NCI-H69 (cell line): ENCODE data around the gene JPT1.

Experiments used
- DNase-seq: peaks from one replicate; lab custom pipeline; 2025; lab: John Stamatoyannopoulos, UW

The JPT1 gene

DNA sequence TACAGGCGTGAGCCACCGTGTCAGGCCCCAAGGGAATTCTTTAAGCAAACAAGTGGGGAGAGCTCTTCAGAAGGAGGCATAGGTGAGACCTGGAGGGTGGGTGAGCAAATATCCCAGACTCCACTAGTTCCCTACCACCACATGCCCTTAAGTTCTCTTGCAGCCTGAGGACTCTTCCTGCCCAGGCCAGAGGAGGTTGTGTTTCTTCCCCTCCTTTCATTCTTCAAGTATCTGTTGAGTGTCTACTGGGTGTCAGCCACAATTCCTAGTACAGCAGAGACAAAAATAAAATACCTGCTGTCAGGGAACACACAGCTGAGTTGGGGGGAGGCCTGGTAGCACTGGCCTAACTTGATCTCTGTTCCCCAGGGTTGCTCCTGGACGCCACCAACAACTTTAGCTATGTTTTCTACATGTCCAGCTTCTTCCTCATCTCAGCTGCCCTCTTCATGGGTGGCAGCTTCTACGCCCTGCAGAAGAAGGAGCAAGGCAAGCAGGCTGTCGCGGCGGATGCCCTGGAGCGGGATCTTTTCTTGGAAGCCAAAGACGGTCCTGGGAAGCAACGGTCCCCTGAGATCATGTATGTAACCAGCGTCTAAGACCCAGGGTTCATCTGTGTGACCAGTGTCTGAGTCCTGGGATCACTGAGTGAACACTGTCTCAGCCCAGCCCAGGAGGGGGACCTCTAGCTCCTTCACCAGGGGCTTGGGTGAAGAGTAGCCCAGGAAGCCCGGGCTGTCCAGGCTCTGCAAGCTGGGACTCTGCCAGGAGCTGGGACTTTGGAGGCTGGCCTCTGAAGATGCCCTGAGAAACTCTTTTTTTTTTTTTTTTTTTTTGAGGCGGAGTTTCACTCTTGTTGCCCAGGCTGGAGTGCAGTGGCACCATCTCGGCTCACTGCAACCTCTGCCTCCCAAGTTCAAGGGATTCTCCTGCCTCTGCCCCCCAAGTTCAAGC lies 50.4 kb downstream of the JPT1 start:
- no peak for DNase-seq

DNA sequence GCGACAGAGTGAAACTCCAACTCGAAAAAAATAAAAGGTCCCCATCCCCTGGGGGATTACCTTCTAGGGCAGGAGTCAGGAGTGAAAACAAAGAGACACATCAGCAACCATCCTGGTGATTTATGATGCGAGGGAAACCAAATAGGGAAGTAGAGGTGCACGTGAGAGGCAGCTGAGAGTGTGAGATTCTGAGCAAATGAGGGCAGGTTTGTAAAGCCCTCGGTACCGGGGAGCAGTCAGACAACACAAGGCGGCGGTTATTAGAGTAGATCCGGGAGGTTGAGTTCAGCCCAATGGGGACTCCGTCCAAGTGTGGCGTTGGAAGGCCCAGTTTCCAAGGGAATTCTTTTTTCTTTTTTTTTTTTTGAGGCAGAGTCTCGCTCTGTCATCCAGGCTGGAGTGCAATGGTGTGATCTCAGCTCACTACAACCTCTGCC lies 51.9 kb downstream of the JPT1 start:
- DNase-seq, result peak; percentile 74

DNA sequence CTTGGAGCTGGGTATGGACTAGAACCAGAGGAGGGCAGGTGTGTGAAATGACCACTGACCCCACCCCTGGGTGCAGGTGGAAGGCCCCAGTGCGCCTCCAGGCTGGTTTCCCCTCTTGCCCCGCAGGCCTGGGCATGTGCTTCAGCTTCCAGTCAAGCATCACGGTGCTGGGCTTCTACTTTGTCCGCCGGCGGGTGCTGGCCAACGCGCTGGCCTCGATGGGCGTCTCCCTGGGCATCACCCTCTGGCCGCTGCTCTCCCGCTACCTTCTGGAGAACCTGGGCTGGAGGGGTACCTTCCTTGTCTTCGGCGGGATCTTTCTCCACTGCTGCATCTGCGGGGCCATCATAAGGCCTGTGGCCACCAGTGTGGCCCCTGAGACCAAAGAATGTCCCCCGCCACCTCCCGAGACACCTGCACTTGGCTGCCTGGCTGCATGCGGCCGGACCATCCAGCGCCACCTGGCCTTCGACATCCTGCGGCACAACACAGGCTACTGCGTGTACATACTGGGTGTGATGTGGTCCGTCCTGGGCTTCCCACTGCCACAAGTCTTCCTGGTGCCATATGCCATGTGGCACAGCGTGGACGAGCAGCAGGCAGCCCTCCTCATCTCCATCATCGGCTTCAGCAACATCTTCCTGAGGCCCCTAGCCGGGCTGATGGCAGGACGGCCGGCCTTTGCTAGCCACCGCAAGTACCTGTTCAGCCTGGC lies 54.3 kb downstream of the JPT1 start:
- DNase-seq, result no peak

DNA sequence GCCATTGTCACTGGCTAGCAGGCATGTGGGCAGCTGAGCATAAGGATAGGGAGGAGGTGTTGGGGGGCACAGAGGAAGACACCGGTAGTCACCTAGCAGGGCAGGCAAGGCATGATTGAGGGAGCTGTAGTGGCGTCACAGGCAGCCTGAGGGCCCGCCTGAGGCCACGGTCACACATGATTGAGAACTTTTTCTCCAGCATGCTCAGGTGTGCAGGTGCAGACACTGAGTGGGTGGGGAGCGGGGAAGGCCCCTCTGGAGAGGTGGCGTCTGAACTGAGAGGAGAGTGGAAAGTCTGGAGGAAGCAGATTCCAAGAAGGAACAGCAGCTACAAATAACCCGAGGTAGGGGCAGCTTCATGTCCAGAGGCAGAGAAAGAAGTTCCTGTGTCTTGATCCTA lies 55.5 kb downstream of the JPT1 start:
- DNase-seq, result no peak

DNA sequence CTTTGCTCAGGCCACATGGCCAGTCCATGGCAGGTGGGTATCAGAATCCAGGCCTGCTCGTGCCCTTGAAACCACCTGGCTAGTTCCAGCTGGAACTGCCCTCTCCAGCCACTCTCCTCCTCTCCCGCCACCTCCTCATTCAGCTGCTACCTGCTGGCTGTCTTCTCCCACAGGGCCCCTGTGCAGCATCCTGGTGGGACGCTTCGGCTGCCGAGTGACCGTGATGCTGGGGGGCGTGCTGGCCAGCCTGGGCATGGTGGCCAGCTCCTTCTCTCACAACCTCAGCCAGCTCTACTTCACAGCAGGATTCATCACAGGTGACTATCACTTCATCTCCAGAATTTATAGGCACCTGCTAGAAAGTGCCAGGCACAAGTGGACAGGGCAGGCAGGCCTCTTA lies 56.4 kb downstream of the JPT1 start:
- DNase-seq, result no peak

DNA sequence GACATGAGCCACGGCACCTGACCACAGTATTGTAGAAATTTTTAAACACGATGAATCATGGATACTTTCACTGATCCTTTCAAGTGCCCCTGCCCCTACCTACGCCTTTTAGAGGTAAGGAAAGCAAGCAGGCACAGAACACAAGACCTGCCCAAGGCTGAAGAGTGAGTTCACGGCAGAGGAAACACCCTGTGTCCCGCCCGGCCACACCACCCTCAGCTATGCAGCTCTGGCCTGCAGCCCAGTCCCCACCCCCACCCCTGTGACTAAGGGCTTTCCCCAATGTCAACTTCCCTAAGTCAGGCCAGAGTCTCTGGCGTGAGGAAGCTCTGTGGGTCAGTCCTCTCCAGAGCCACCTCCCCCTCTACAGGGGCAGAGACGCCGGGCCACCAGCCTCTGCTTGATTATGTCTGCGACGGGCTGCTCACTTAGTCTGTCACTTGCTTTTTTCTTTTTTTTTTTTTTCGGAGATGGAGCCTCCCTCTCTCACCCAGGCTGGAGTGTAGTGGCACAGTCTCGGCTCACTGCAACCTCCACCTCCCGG lies 58.2 kb downstream of the JPT1 start:
- DNase-seq, result peak; percentile 33

DNA sequence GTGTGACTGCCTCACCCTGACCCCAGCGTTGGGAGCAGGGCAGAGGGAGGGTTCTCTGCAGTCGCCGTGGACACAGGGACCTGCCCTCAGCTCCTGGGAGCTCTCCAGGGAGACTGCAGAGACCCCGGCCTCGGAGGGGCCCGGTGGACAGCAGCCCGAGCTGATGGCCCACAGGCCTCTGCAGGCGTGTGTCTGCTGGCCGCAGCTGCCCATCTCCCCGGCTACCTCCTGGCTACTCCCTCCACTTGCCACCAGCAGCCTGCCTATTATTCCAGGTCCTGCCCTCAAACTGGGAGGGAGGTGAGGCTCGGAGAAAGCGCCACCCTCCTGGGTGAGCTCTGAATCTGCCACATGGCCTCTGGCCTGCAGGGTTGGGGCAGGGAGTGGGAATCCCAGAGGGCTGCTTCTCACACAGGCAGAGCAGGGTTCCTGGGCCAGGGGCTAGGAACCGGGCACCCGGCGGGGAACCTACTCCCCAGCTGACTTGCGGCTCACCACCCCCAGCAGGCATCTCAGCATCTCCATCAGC lies 59.4 kb downstream of the JPT1 start:
- DNase-seq, result no peak

DNA sequence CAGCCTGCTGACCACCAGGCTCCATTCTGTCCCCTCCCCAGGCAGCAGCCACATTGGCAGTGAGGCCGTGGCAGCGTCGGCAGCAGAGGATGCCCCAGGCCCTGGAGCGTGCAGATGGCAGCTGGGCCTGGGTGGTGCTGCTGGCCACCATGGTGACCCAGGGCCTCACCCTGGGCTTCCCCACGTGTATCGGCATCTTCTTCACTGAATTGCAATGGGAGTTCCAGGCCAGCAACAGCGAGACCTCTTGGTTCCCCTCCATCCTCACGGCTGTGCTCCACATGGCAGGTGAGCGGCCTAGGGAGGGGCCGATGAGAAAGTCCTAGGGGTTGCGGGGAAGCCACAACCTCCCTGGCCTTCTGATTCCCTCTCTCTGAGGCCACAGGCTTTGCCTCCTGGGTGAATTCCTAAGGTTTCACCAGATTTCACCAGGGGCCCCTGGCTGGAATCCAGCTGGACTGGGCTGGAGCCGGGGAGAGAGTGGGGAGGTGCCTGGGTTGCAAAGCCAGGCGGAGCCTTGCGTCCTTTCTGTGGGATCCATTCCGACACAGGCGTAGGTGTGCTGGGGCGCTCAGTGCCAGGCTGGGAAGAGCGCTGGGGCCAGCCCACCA lies 60.7 kb downstream of the JPT1 start:
- DNase-seq, result no peak

DNA sequence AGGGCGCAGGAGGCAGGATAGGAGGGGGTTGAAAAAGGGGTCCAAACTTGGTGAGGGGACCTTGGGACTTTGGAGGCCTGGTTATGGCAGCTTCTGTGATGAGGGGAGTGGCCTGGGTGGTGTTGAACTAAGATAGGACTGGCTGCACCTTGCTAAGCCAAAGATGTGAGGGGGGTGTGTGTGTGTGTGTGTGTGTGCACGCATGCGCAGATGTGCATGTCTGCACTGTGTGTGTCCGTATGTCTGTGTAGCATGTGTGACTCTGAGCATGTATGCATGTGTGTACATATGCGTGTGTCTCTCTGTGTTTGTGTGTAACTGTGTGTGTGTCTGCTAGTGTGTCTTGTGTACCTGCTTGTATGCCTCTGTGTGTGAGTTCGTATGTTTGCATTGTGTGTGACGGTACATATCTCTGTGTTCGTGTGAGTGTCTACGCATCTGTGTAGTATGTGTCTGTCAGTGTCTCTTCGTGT lies 62.4 kb downstream of the JPT1 start:
- DNase-seq, result no peak

DNA sequence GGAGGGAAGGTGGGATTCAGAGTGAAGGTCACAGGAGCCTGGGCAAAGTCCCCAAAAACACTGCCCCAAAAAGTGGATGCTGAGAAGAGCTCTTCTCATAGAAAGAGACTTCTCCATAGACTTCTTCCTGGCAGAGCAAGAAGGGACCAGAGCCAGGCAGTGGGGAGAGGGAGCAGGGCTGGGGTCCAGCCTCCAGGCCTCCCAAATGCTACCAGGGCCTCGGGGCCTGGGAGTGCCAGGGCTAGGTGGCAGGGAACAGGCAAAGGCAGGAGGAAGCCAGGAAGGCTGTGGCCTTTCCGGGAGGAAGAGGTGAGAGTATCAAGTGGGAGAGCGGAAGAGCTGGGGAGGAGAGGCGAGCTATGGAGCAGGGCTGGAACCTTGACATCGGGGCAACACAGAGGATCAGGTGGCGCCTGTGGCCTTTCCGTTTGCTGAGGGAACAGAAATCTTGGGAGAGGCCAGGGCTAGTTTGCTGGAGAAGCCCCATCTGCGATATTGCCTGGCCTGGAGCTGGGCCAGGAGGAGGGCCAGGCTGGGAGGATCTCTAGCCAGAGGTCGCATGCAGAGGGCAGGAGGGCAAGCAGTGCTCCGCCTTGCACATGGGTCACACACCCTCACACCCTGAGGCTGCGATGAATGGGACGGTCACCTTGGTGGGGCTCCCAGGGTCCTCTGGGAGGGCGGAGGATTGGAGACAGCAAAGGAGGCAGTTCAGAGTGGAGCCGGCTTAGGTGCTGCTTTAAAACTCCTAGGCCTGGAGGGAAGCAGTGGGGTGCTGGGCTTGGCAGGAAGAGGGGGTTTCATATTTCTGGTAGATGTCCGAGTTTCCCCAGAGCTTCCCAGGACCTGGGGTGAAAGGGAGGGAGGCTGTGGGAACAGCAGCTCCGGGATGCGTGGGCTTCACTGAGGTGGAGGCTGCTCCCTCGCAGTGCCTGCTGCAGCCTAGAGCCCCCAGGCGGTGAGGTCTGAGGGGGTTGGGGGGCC lies 63.1 kb downstream of the JPT1 start:
- peak; percentile 31 for DNase-seq

DNA sequence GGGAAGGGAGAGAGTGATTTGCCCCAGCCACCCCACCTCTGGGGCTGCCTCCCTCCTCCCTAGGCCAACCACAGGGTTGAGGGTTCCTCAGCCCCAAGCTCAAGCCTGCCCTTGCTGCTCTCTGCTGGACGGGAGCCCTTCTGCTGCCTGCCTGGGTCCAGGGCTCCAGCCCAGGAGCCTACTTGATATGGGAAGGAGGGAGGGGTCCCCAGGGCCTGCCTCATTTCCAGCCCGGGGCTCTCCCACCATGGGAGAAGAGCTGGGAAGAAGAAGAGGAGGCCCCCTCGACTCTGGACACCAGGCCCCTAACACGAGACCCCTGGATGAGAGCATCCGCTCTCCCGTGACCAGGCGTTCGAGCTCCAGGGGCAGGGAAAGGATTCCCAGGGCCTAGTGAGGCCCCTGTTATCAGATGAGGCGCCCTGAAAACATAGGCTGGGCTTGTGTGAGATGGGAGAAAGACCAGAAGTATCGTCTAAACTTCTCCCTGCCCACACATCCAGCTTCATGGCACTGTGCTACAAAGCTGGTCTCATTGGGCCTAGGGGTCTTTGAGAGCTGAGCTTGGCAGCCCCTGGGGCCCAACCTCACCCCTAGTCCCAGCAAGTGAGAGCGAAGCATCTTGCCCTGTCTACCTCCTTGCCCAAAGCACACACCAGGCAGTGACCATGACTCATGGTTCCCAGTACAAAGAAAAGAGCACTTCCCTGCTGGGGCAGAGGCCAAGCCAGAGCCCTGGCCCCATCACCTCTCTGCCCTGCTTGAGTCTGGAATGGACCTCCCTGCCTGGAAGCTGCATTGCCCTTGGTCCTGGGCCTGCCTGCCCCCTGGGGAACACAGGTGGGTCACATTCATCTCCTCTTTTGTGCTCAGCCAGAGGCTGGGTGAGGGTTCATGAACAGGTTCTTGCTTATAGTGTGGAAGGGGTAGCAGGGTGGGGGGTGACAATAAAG lies 65.6 kb downstream of the JPT1 start:
- DNase-seq, result no peak

DNA sequence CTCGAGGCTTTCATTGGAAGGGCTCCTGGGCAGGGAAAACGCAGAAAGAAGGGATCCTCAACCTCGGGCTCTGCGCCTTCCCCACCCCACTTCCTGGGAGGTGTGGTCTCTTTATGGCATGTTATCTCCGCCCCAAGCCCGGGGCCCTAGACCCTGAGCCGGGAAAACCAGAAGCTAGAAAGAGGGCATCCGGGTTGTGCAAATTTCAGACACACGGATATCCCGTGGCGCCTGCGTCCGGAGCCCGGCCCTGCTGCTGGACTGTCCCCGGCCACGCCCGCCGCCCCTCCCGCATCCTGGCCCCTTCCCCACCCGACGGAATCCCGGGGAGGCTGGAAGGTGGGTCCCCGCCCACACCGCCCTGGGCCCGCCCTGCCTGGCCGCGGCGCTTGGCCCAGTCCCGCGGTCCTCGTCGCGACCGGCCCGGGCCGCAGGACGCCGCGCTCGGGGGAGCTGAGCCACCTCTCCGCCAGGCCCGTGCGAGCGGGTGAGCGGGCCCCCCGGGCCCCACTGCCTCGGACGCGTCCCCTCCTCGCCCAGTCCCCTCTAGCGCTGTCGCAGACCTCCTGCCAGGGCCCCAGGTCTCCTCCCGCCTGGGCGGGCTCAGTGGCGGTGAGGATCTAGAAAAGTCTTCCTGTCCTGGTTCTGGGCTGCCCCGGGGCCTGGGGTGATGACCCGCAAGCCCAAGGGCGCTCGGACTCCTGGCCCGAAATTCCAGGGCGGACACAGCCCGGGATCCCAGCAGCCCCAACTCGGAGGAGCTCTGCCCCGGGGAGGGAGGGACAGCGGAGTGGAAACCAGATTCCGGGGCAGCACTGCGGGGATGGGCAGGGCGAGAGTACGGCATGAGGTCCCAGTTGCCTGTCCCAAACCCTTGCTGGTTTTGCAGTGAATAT lies 66.5 kb downstream of the JPT1 start, which contains the start of gene SLC16A5:
Gene SLC16A5, plus strand, starts transcription at position 397 of the 896 bp plus-strand sequence. CDS start 5,683 bp downstream, outside the sequence.
- peak; percentile 88 for DNase-seq

DNA sequence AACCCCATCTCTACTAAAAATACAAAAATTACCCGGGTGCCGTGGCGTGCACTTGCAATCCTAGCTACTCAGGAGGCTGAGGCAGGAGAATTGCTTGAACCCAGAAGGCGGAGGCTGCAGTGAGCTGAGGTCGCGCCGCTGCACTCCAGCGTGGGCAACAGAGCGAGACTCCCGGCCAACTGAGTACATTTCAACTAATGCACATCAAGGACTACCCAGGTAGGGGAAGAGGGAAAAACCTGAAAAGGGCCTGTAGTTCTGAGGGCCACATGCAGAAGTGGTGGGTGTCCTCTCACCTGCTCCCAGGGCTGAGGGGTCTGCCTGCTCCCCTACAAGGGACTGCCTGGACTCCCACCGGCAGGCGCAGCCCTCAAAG lies 67.1 kb downstream of the JPT1 start:
- no peak for DNase-seq

DNA sequence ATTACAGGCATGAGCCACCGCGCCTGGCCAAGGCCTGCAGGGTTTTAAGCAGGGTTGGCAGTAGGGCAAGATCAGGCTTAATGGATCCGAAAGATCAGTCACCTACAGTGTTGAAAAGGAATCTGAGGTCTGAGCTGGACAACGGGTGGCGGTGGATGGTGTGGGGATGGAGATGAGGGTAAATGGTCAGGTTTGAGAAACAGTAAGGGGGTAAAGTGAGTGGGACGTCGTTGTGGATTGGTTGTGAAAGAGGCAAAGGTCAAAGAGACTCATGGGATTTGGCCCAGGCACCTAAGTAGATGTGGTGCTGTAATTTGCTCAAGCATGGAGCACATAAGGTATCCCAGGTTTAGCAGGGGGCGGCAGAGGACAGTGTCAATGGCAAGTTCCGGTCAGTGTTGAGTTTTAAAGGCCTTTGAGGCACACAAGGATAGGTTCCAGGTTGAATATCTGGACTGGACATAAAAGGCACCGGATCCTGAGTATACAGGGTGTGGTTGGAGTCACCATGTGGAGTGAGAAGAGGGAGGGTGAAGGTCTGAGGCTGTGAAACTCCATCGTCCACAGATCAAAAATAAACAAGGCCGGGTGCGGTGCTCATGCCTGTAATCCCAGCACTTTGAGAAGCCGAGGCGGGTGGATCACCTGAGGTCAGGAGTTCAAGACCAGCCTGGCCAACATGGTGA lies 67.7 kb downstream of the JPT1 start:
- DNase-seq, result no peak
